ENCODE results near the gene GREM2. TPM values are rescaled to one million over a fixed set of nuclear protein-coding genes. Genes with fewer than 3 reads are reported as not detected.

Gene GREM2
- total and polyA plus RNA-seq, 2 of the 4 experiments (the other 2 are of a cell fraction) = 3.0 to 14.2 TPM

- H2AK9ac ChIP-seq (replicated peaks; ENCODE audit: low read depth, low read length, poor library complexity) = no peak overlapping the region
- no peak overlapping the region for H2BK20ac ChIP-seq (ENCODE audit: low read depth, low read length)
- H3K4me2 ChIP-seq (ENCODE audit: low read depth, low read length) = no peak overlapping the region
- intact Hi-C loops (cut with micrococcal nuclease) (no loop called here), in situ Hi-C loops (cut with MboI; ENCODE audit: low sequenced_read_pairs) (loop anchor here (10.0 kb wide), 1 partner anchor 396 kb away; no protein-coding TSS in a partner anchor), dilution Hi-C loops (cut with HindIII; ENCODE audit: low sequenced_read_pairs, unreplicated experiment) (no loop called here)
- H3K23ac ChIP-seq (ENCODE audit: low read depth, low read length) = no peak overlapping the region
- H3K27me3 ChIP-seq (ENCODE audit: control insufficient read depth, insufficient read depth, low read length) = no peaks in the 10 kb centered on the region
- H3K4me3 ChIP-seq (ENCODE audit: insufficient read depth, low read depth, low read length) = no peak overlapping the region
- H3K36me3 ChIP-seq (ENCODE audit: control insufficient read depth, insufficient read depth, low read length) = no peaks in the 10 kb centered on the region; the same call in 1 of the 2 replicates
- no peak overlapping the region for H3K9ac ChIP-seq (ENCODE audit: low read depth, low read length)
- no peak overlapping the region for H2AK5ac ChIP-seq (ENCODE audit: low read depth, low read length)
- H3K79me1 ChIP-seq (ENCODE audit: low read depth in 1 of 2, low read length in 2 of 2) = peaks cover 7 to 20% of the 10 kb centered on the region in 2 experiments; a peak in 3 of 4 replicates
- DNase-seq = no peak
- H3K18ac ChIP-seq (ENCODE audit: low read depth, low read length) = no peak overlapping the region
- 57% methylated on average over 1 of the region's 5 CpGs; no CpG with 5 or more reads in 1 of the 2 experiments for whole genome bisulfite sequencing, 2 experiments (ENCODE audit: extremely low coverage in 2 of 2, insufficient read length in 1 of 2)
- ChIA-PET POLR2A (ENCODE audit: unreplicated experiment) (interaction anchor here (0.5 kb wide), 1 partner anchor 8 kb away, joined by 6 read pairs; no protein-coding TSS in a partner anchor), CTCF (no interaction called here)
- H2BK15ac ChIP-seq (ENCODE audit: low read depth, low read length) = no peak overlapping the region
- H3K14ac ChIP-seq (replicated peaks; ENCODE audit: low read depth, low read length) = no peak overlapping the region
- H4K5ac ChIP-seq (ENCODE audit: low read depth, low read length) = no peak overlapping the region
- no TSS peak for BruUV-seq (replicated peaks)
- no peak for ATAC-seq (ENCODE audit: low read depth)
- no peak overlapping the region for H4K91ac ChIP-seq (ENCODE audit: insufficient read depth, low read depth, low read length)
- H3K4me1 ChIP-seq (ENCODE audit: control insufficient read depth, insufficient read depth, low read length) = peaks cover 2% of the 10 kb centered on the region
- no peak overlapping the region for H2AFZ ChIP-seq (replicated peaks; ENCODE audit: low read length, poor library complexity)
- no peak overlapping the region for H2BK120ac ChIP-seq (ENCODE audit: low read depth, low read length)
- H2BK5ac ChIP-seq (ENCODE audit: low read depth, low read length, poor library complexity, severe bottlenecking) = no peak overlapping the region
- no peak overlapping the region for H3K27ac ChIP-seq (ENCODE audit: insufficient read depth, low read length)
- H3K9me3 ChIP-seq (ENCODE audit: control insufficient read depth, insufficient read depth, low read length) = no peaks in the 10 kb centered on the region
- peaks cover 2% of the 10 kb centered on the region; the same call in 1 of the 2 replicates for H3K9me1 ChIP-seq (ENCODE audit: insufficient read depth, low read length)
- no peak overlapping the region for H4K8ac ChIP-seq (ENCODE audit: low read depth in 2 of 2, low read length in 2 of 2)
- H3K4ac ChIP-seq (ENCODE audit: low read depth, low read length) = no peak overlapping the region
- no peak for TF ChIP-seq FOS (IDR thresholded peaks at IDR 0.05; ENCODE audit: low read depth, low read length)
- no peak for TF ChIP-seq MAZ (IDR thresholded peaks at IDR 0.05; ENCODE audit: borderline replicate concordance, low read depth, low read length)
- no peak for TF ChIP-seq SMC3 (IDR thresholded peaks at IDR 0.05; ENCODE audit: low read depth, low read length)
- no peak overlapping the region for H3K56ac ChIP-seq (ENCODE audit: extremely low read depth, insufficient read depth, low read length)
- H4K20me1 ChIP-seq (ENCODE audit: insufficient read depth, low read length) = no peaks in the 10 kb centered on the region
Measured at GRCh38 chr1:240591078-240591477, 20.9 kb downstream of the GREM2 start.

All from IMR-90 (cell line).